SU-DHL-6 (cell line): ENCODE data around the gene TSNAX.

Source experiments
- H2AFZ ChIP-seq: fragments of 200-600 bp; sonication (generic); 2 replicates; pipeline ENCODE4 v1.6.1; 2014; ENCODE audit warnings: low read depth, mild to moderate bottlenecking, moderate library complexity, mixed read lengths, antibody characterized with exemption, low read length; ENCODE audit not compliant: severe bottlenecking
- H3F3A ChIP-seq: fragments of 200-600 bp; shearing (Covaris generic); 2 replicates; pipeline ENCODE4 v1.6.0; 2016; ENCODE audit warnings: antibody characterized with exemption, mild to moderate bottlenecking; ENCODE audit not compliant: insufficient read depth
- H3K27ac ChIP-seq: fragments of 200-600 bp; sonication (generic); 2 replicates; pipeline ENCODE4 v1.5.1; 2016; ENCODE audit warnings: low read depth, mild to moderate bottlenecking, low read length, moderate library complexity, mixed read lengths
- H3K27me3 ChIP-seq: fragments of 200-600 bp; sonication (generic), shearing (Covaris generic); 2 replicates; pipeline ENCODE4 v1.6.0; 2014; ENCODE audit warnings: mild to moderate bottlenecking, low read length
- H3K36me3 ChIP-seq: fragments of 200-600 bp; sonication (generic); 2 replicates; pipeline ENCODE4 v1.6.1; 2014; ENCODE audit warnings: mild to moderate bottlenecking, low read length, mixed read lengths
- H3K4me2 ChIP-seq: fragments of 300-600, 200-600 bp; shearing (Covaris generic), sonication (generic); 2 replicates; pipeline ENCODE4 v1.6.0; 2014; ENCODE audit warnings: low read length, low read depth, mild to moderate bottlenecking; ENCODE audit not compliant: poor library complexity, severe bottlenecking
- H3K4me3 ChIP-seq: fragments of 200-600 bp; sonication (generic); 2 replicates; pipeline ENCODE4 v1.5.1; 2014; ENCODE audit warnings: antibody characterized with exemption, low read length, mild to moderate bottlenecking, mixed read lengths; ENCODE audit not compliant: insufficient read depth, poor library complexity, severe bottlenecking
- H3K79me2 ChIP-seq: fragments of 200-600 bp; sonication (generic); 2 replicates; pipeline ENCODE4 v1.6.1; 2014; ENCODE audit warnings: mild to moderate bottlenecking, low read length, moderate library complexity; ENCODE audit not compliant: insufficient read depth
- H3K9ac ChIP-seq: fragments of 200-600 bp; sonication (generic); 2 replicates; pipeline ENCODE4 v1.7.0; 2014; ENCODE audit warnings: mild to moderate bottlenecking, low read length
- H3K9me2 ChIP-seq: fragments of 200-600 bp; sonication (generic); replicated peaks from 2 replicates; pipeline ENCODE4 v1.6.1; 2014; ENCODE audit warnings: low read length; ENCODE audit not compliant: insufficient read depth
- H3K9me3 ChIP-seq: fragments of 200-600 bp; sonication (generic); 2 replicates; pipeline ENCODE4 v1.6.1; 2014; ENCODE audit warnings: low read length, mixed read lengths; ENCODE audit not compliant: insufficient read depth
- H4K20me1 ChIP-seq: fragments of 200-600 bp; sonication (generic); 2 replicates; pipeline ENCODE4 v1.6.1; 2014; ENCODE audit warnings: low read depth, mild to moderate bottlenecking, antibody characterized with exemption, low read length, moderate library complexity, mixed read lengths
- CTCF ChIP-seq: fragments of 200-600 bp; sonication (generic); IDR thresholded peaks from one replicate; pipeline ENCODE4 v1.5.1; 2017; ENCODE audit warnings: antibody characterized with exemption, mild to moderate bottlenecking, low read length, moderate library complexity; ENCODE audit not compliant: insufficient read depth, poor library complexity, severe bottlenecking
- EZH2phosphoT487 ChIP-seq: fragments of 200-600 bp; sonication (generic), shearing (Covaris generic); conservative IDR thresholded peaks from 2 replicates; pipeline ENCODE4 v1.6.1; 2018; ENCODE audit warnings: mild to moderate bottlenecking, antibody characterized with exemption, low read length, moderate library complexity, mixed read lengths

TSNAX gene

GRCh38 chr1:231534703-231535159, 6.3 kb downstream of the TSNAX start:
- H3K9me3 ChIP-seq = no peaks in the 10 kb centered on the region
- peaks cover 8% of the 10 kb centered on the region; the same call in 1 of the 2 replicates for H3F3A ChIP-seq
- H3K4me3 ChIP-seq = no peak overlapping the region
- TF ChIP-seq EZH2phosphoT487 (no peak), CTCF (no peak)
- H2AFZ ChIP-seq = no peak overlapping the region
- no peaks in the 10 kb centered on the region for H3K9me2 ChIP-seq
- H3K79me2 ChIP-seq = peaks cover 58% of the 10 kb centered on the region
- peaks cover 29% of the 10 kb centered on the region for H3K36me3 ChIP-seq
- no peak overlapping the region for H3K4me2 ChIP-seq
- no peaks in the 10 kb centered on the region for H4K20me1 ChIP-seq
- no peak overlapping the region for H3K27ac ChIP-seq
- no peak overlapping the region for H3K9ac ChIP-seq
- H3K27me3 ChIP-seq = no peaks in the 10 kb centered on the region

- no peak overlapping the region for H3K4me3 ChIP-seq
- peaks cover 8% of the 10 kb centered on the region; the same call in 1 of the 2 replicates for H3F3A ChIP-seq
- no peak overlapping the region for H3K27ac ChIP-seq
- peaks cover 51% of the 10 kb centered on the region for H3K79me2 ChIP-seq
- H3K27me3 ChIP-seq = no peaks in the 10 kb centered on the region
- TF ChIP-seq CTCF (no peak), EZH2phosphoT487 (no peak)
- peaks cover 39% of the 10 kb centered on the region for H3K36me3 ChIP-seq
- H3K4me2 ChIP-seq = no peak overlapping the region
- H3K9me3 ChIP-seq = no peaks in the 10 kb centered on the region
- no peaks in the 10 kb centered on the region for H4K20me1 ChIP-seq
- no peaks in the 10 kb centered on the region for H3K9me2 ChIP-seq
- H2AFZ ChIP-seq = no peak overlapping the region
- no peak overlapping the region for H3K9ac ChIP-seq
These were observed 7.6 kb downstream of the TSNAX start for GRCh38 chr1:231536099-231536498.

- Histone ChIP-seq H3K4me2 (no peak overlapping the region), H3K79me2 (peaks cover 25% of the 10 kb centered on the region), H3K4me3 (no peak overlapping the region), H3K27ac (no peak overlapping the region), H3K27me3 (no peaks in the 10 kb centered on the region), H3F3A (no peaks in the 10 kb centered on the region), H3K9me2 (no peaks in the 10 kb centered on the region), H3K9me3 (no peaks in the 10 kb centered on the region), H3K36me3 (peaks cover 30% of the 10 kb centered on the region), H2AFZ (no peak overlapping the region), H4K20me1 (no peaks in the 10 kb centered on the region), H3K9ac (no peak overlapping the region)
- TF ChIP-seq CTCF (no peak), EZH2phosphoT487 (no peak)
These were observed 12.4 kb downstream of the TSNAX start for GRCh38 chr1:231540847-231541246.
